A172 (cell line): Measurements from ENCODE around the gene ZFYVE9. TPM values are rescaled to one million over a fixed set of nuclear protein-coding genes. Genes with fewer than 3 reads are reported as not detected.

ENCODE experiments used
- DNase-seq: peaks from one replicate; pipeline ENCODE4 v3.0.0-alpha.2; 2015; ENCODE audit warnings: low spot score
- total RNA-seq: library from RNA; depleted of rRNA; stranded (reverse); fragments of >200 nt; shearing (Covaris generic); gene quantifications from 2 replicates; pipeline ENCODE4 v1.2.3, GENCODE V29; 2014

The ZFYVE9 gene
- total RNA-seq, 1 experiment from 2014 or later = 20.2 TPM

GRCh38 chr1:52243221-52243987, 101.5 kb downstream of the ZFYVE9 start:
- DNase-seq = no peak

- no peak for DNase-seq
These were observed 107.9 kb downstream of the ZFYVE9 start for GRCh38 chr1:52249831-52250230.

GRCh38 chr1:52253421-52253820, 111.5 kb downstream of the ZFYVE9 start:
- DNase-seq = no peak

- DNase-seq = no peak
These were observed 118.0 kb downstream of the ZFYVE9 start for GRCh38 chr1:52259886-52260285.

- DNase-seq = no peak
These were observed 121.4 kb downstream of the ZFYVE9 start for GRCh38 chr1:52263153-52263910.

- no peak for DNase-seq
These were observed 122.7 kb downstream of the ZFYVE9 start for GRCh38 chr1:52264530-52265115.

GRCh38 chr1:52266507-52266906, 124.6 kb downstream of the ZFYVE9 start:
- no peak for DNase-seq

- no peak for DNase-seq
These were observed 126.5 kb downstream of the ZFYVE9 start for GRCh38 chr1:52268372-52268771.

GRCh38 chr1:52281518-52281917, 139.6 kb downstream of the ZFYVE9 start:
- DNase-seq = no peak

GRCh38 chr1:52288286-52288685, 146.4 kb downstream of the ZFYVE9 start:
- DNase-seq = peak; percentile 1

- no peak for DNase-seq
These were observed 152.7 kb downstream of the ZFYVE9 start for GRCh38 chr1:52294580-52294979.

- DNase-seq = peak; percentile 42
These were observed 154.5 kb downstream of the ZFYVE9 start for GRCh38 chr1:52296345-52296744.

- no peak for DNase-seq
These were observed 163.7 kb downstream of the ZFYVE9 start for GRCh38 chr1:52305417-52306226.

GRCh38 chr1:52306227-52307006, 164.5 kb downstream of the ZFYVE9 start:
- no peak for DNase-seq

- no peak for DNase-seq
These were observed 179.2 kb downstream of the ZFYVE9 start for GRCh38 chr1:52321061-52321460.

GRCh38 chr1:52323731-52324130, 181.8 kb downstream of the ZFYVE9 start:
- DNase-seq = no peak

- DNase-seq = no peak
These were observed 183.9 kb downstream of the ZFYVE9 start for GRCh38 chr1:52325786-52326185.

GRCh38 chr1:52328615-52329014, 186.7 kb downstream of the ZFYVE9 start:
- DNase-seq = no peak

GRCh38 chr1:52332411-52332810, 190.5 kb downstream of the ZFYVE9 start:
- DNase-seq = no peak

- DNase-seq = no peak
These were observed 193.1 kb downstream of the ZFYVE9 start for GRCh38 chr1:52334906-52335528.

GRCh38 chr1:52337439-52337838, 195.6 kb downstream of the ZFYVE9 start:
- DNase-seq = no peak
